SU-DHL-6 (cell line): ENCODE data around the gene CZIB.

Experiments used
- H2AFZ ChIP-seq: fragments of 200-600 bp; sonication (generic); 2 replicates; pipeline ENCODE4 v1.6.1; 2014; ENCODE audit warnings: low read depth, mild to moderate bottlenecking, moderate library complexity, mixed read lengths, antibody characterized with exemption, low read length; ENCODE audit not compliant: severe bottlenecking
- H3F3A ChIP-seq: fragments of 200-600 bp; shearing (Covaris generic); 2 replicates; pipeline ENCODE4 v1.6.0; 2016; ENCODE audit warnings: antibody characterized with exemption, mild to moderate bottlenecking; ENCODE audit not compliant: insufficient read depth
- H3K27ac ChIP-seq: fragments of 200-600 bp; sonication (generic); 2 replicates; pipeline ENCODE4 v1.5.1; 2016; ENCODE audit warnings: low read depth, mild to moderate bottlenecking, low read length, moderate library complexity, mixed read lengths
- H3K27me3 ChIP-seq: fragments of 200-600 bp; sonication (generic), shearing (Covaris generic); 2 replicates; pipeline ENCODE4 v1.6.0; 2014; ENCODE audit warnings: mild to moderate bottlenecking, low read length
- H3K36me3 ChIP-seq: fragments of 200-600 bp; sonication (generic); 2 replicates; pipeline ENCODE4 v1.6.1; 2014; ENCODE audit warnings: mild to moderate bottlenecking, low read length, mixed read lengths
- H3K4me2 ChIP-seq: fragments of 300-600, 200-600 bp; shearing (Covaris generic), sonication (generic); 2 replicates; pipeline ENCODE4 v1.6.0; 2014; ENCODE audit warnings: low read length, low read depth, mild to moderate bottlenecking; ENCODE audit not compliant: poor library complexity, severe bottlenecking
- H3K4me3 ChIP-seq: fragments of 200-600 bp; sonication (generic); 2 replicates; pipeline ENCODE4 v1.5.1; 2014; ENCODE audit warnings: antibody characterized with exemption, low read length, mild to moderate bottlenecking, mixed read lengths; ENCODE audit not compliant: insufficient read depth, poor library complexity, severe bottlenecking
- H3K79me2 ChIP-seq: fragments of 200-600 bp; sonication (generic); 2 replicates; pipeline ENCODE4 v1.6.1; 2014; ENCODE audit warnings: mild to moderate bottlenecking, low read length, moderate library complexity; ENCODE audit not compliant: insufficient read depth
- H3K9ac ChIP-seq: fragments of 200-600 bp; sonication (generic); 2 replicates; pipeline ENCODE4 v1.7.0; 2014; ENCODE audit warnings: mild to moderate bottlenecking, low read length
- H3K9me2 ChIP-seq: fragments of 200-600 bp; sonication (generic); replicated peaks from 2 replicates; pipeline ENCODE4 v1.6.1; 2014; ENCODE audit warnings: low read length; ENCODE audit not compliant: insufficient read depth
- H3K9me3 ChIP-seq: fragments of 200-600 bp; sonication (generic); 2 replicates; pipeline ENCODE4 v1.6.1; 2014; ENCODE audit warnings: low read length, mixed read lengths; ENCODE audit not compliant: insufficient read depth
- H4K20me1 ChIP-seq: fragments of 200-600 bp; sonication (generic); 2 replicates; pipeline ENCODE4 v1.6.1; 2014; ENCODE audit warnings: low read depth, mild to moderate bottlenecking, antibody characterized with exemption, low read length, moderate library complexity, mixed read lengths
- CTCF ChIP-seq: fragments of 200-600 bp; sonication (generic); IDR thresholded peaks from one replicate; pipeline ENCODE4 v1.5.1; 2017; ENCODE audit warnings: antibody characterized with exemption, mild to moderate bottlenecking, low read length, moderate library complexity; ENCODE audit not compliant: insufficient read depth, poor library complexity, severe bottlenecking
- EZH2phosphoT487 ChIP-seq: fragments of 200-600 bp; sonication (generic), shearing (Covaris generic); conservative IDR thresholded peaks from 2 replicates; pipeline ENCODE4 v1.6.1; 2018; ENCODE audit warnings: mild to moderate bottlenecking, antibody characterized with exemption, low read length, moderate library complexity, mixed read lengths

The CZIB gene

GRCh38 chr1:53190210-53190611, 30.2 kb downstream of the CZIB start:
- H3K79me2 ChIP-seq = no peaks in the 10 kb centered on the region
- no peak overlapping the region for H2AFZ ChIP-seq
- TF ChIP-seq CTCF (no peak), EZH2phosphoT487 (no peak)

GRCh38 chr1:53189061-53189460, 31.4 kb downstream of the CZIB start:
- H3K27ac ChIP-seq = no peak overlapping the region
- no peak overlapping the region for H3K4me2 ChIP-seq
- TF ChIP-seq CTCF (no peak), EZH2phosphoT487 (no peak)
- H3K9me3 ChIP-seq = no peaks in the 10 kb centered on the region
- H2AFZ ChIP-seq = no peak overlapping the region
- H4K20me1 ChIP-seq = no peaks in the 10 kb centered on the region
- H3K27me3 ChIP-seq = no peaks in the 10 kb centered on the region
- H3K36me3 ChIP-seq = no peaks in the 10 kb centered on the region
- H3F3A ChIP-seq = no peaks in the 10 kb centered on the region
- no peaks in the 10 kb centered on the region for H3K79me2 ChIP-seq
- no peak overlapping the region for H3K4me3 ChIP-seq
- no peak overlapping the region for H3K9ac ChIP-seq
- no peaks in the 10 kb centered on the region for H3K9me2 ChIP-seq

More at GRCh38 chr1:53190210-53190611, 30.2 kb downstream of the CZIB start:
- H3K4me2 ChIP-seq = no peak overlapping the region
- H3K9me3 ChIP-seq = no peaks in the 10 kb centered on the region
- H3F3A ChIP-seq = no peaks in the 10 kb centered on the region
- no peaks in the 10 kb centered on the region for H3K27me3 ChIP-seq
- no peaks in the 10 kb centered on the region for H3K9me2 ChIP-seq
- H3K4me3 ChIP-seq = no peak overlapping the region
- H3K9ac ChIP-seq = no peak overlapping the region
- H3K27ac ChIP-seq = no peak overlapping the region
- H4K20me1 ChIP-seq = no peaks in the 10 kb centered on the region
- H3K36me3 ChIP-seq = no peaks in the 10 kb centered on the region

GRCh38 chr1:53188099-53188498, 32.3 kb downstream of the CZIB start:
- no peak overlapping the region for H3K4me3 ChIP-seq
- H4K20me1 ChIP-seq = no peaks in the 10 kb centered on the region
- no peak overlapping the region for H2AFZ ChIP-seq
- H3K36me3 ChIP-seq = no peaks in the 10 kb centered on the region
- H3F3A ChIP-seq = no peaks in the 10 kb centered on the region
- no peaks in the 10 kb centered on the region for H3K79me2 ChIP-seq
- no peaks in the 10 kb centered on the region for H3K27me3 ChIP-seq
- no peaks in the 10 kb centered on the region for H3K9me2 ChIP-seq
- no peak overlapping the region for H3K4me2 ChIP-seq
- H3K9ac ChIP-seq = no peak overlapping the region
- H3K27ac ChIP-seq = no peak overlapping the region
- TF ChIP-seq CTCF = no peak
- TF ChIP-seq EZH2phosphoT487 = no peak
- H3K9me3 ChIP-seq = no peaks in the 10 kb centered on the region
